ENCODE measurements around the gene CNOT2. TPM values are rescaled to one million over a fixed set of nuclear protein-coding genes. Genes with fewer than 3 reads are reported as not detected.

Gene CNOT2
- total RNA-seq, 1 experiment from 2014 or later, result 49.3 TPM

GRCh38 chr12:70379846-70380245 lies 136.6 kb downstream of the CNOT2 start:
- POLR2A ChIA-PET, result no interaction called here
- no peak for ATAC-seq
- Histone ChIP-seq H3K27ac (ENCODE audit: low read length) (no peak overlapping the region), H3K36me3 (ENCODE audit: control insufficient read depth, insufficient read depth, low read length) (no peaks in the 10 kb centered on the region), H3K4me3 (ENCODE audit: low read depth in 2 of 2, low read length in 2 of 2) (no peak overlapping the region), H3K9me3 (ENCODE audit: control insufficient read depth, insufficient read depth, low read depth, low read length) (no peaks in the 10 kb centered on the region), H3K27me3 (ENCODE audit: control insufficient read depth, insufficient read depth, low read length) (no peaks in the 10 kb centered on the region), H3K4me1 (ENCODE audit: control insufficient read depth, insufficient read depth, low read length) (no peaks in the 10 kb centered on the region)
- CTCF ChIA-PET, result no interaction called here
- TF ChIP-seq CTCF (IDR thresholded peaks at IDR 0.05), result no peak
- TF ChIP-seq SIN3A (IDR thresholded peaks at IDR 0.05; ENCODE audit: borderline replicate concordance, insufficient read depth, low read depth, low read length), result no peak
- no peak for TF ChIP-seq POLR2AphosphoS5 (IDR thresholded peaks at IDR 0.05; ENCODE audit: low read depth, low read length)
- TF ChIP-seq REST (IDR thresholded peaks at IDR 0.05; ENCODE audit: insufficient read depth in 1 of 2, low read depth in 2 of 2, low read length in 1 of 2), result no peak
- no peak for TF ChIP-seq TCF7L2 (IDR thresholded peaks at IDR 0.05; ENCODE audit: low read depth, low read length)
- DNase-seq (ENCODE audit: low read depth, low spot score), result no peak
- BruUV-seq (replicated peaks), result no TSS peak
- intact Hi-C loops (cut with micrococcal nuclease; ENCODE audit: unreplicated experiment) (no loop called here), in situ Hi-C loops (cut with HindIII; ENCODE audit: low pct_unique_long_range_greater_than_20kb, low sequenced_read_pairs) (no loop called here)

GRCh38 chr12:70383484-70383883 lies 140.3 kb downstream of the CNOT2 start:
- CTCF ChIA-PET, result no interaction called here
- TF ChIP-seq CTCF (IDR thresholded peaks at IDR 0.05) (no peak), SIN3A (IDR thresholded peaks at IDR 0.05; ENCODE audit: borderline replicate concordance, insufficient read depth, low read depth, low read length) (no peak), REST (IDR thresholded peaks at IDR 0.05; ENCODE audit: insufficient read depth in 1 of 2, low read depth in 2 of 2, low read length in 1 of 2) (no peak), POLR2AphosphoS5 (IDR thresholded peaks at IDR 0.05; ENCODE audit: low read depth, low read length) (no peak), TCF7L2 (IDR thresholded peaks at IDR 0.05; ENCODE audit: low read depth, low read length) (no peak)
- no peak for DNase-seq (ENCODE audit: low read depth, low spot score)
- no TSS peak for BruUV-seq (replicated peaks)
- no peak for ATAC-seq
- Histone ChIP-seq H3K36me3 (ENCODE audit: control insufficient read depth, insufficient read depth, low read length) (no peaks in the 10 kb centered on the region), H3K27ac (ENCODE audit: low read length) (no peak overlapping the region), H3K9me3 (ENCODE audit: control insufficient read depth, insufficient read depth, low read depth, low read length) (no peaks in the 10 kb centered on the region), H3K4me1 (ENCODE audit: control insufficient read depth, insufficient read depth, low read length) (no peaks in the 10 kb centered on the region), H3K4me3 (ENCODE audit: low read depth in 2 of 2, low read length in 2 of 2) (no peak overlapping the region), H3K27me3 (ENCODE audit: control insufficient read depth, insufficient read depth, low read length) (no peaks in the 10 kb centered on the region)
- in situ Hi-C loops (cut with HindIII; ENCODE audit: low pct_unique_long_range_greater_than_20kb, low sequenced_read_pairs) (no loop called here), intact Hi-C loops (cut with micrococcal nuclease; ENCODE audit: unreplicated experiment) (no loop called here)
- POLR2A ChIA-PET, result no interaction called here
